ENCODE data around the gene COL15A1. TPM values are rescaled to one million over a fixed set of nuclear protein-coding genes. Genes with fewer than 3 reads are reported as not detected.

The COL15A1 gene
- total RNA-seq, 3 donors from 2014 or later, result 0.05 to 0.16 (median 0.10) TPM

DNA sequence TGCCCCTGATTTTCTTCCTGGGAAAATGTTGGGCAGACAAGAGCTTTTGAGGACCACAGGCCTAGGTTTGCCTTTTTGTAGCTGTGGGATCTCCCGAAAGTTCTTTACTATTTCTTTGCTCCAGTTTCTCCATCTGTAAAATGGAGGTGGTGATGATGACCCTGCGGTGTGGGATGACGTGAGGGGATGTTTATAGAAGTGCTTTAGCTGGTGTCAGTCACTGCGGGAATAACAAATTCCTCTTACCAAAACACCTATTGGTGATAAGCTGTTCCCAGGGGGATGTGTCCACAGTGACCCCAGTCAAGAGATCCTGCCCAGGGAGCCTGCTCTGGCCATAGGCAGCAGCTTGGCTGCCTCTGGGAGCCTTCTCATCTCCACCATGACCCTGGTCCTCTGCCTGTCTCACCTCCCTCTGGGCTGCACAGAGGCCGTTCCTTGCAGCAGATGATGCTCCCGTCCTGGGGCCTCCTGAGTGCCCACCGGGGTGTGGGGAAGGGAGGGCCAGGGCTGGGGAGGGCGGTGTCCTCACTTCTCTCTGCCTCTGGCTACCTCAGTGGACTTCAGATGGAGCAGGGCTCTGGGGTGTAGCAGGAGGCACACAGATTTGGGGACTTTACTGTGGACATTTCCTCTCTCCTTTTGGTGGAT lies 77.2 kb downstream of the COL15A1 start:
- DNase-seq, result no peak
- peaks cover 3% of the 10 kb centered on the region for H3K4me1 Mint-ChIP-seq (ENCODE audit: low read depth)
- no peaks in the 10 kb centered on the region for H3K9me3 Mint-ChIP-seq
- no peaks in the 10 kb centered on the region for H3K27me3 Mint-ChIP-seq (ENCODE audit: low read depth)
- no peaks in the 10 kb centered on the region for H3K36me3 Mint-ChIP-seq (ENCODE audit: insufficient read depth)
- no peak overlapping the region for H3K4me3 Mint-ChIP-seq
- no peak for ATAC-seq

DNA sequence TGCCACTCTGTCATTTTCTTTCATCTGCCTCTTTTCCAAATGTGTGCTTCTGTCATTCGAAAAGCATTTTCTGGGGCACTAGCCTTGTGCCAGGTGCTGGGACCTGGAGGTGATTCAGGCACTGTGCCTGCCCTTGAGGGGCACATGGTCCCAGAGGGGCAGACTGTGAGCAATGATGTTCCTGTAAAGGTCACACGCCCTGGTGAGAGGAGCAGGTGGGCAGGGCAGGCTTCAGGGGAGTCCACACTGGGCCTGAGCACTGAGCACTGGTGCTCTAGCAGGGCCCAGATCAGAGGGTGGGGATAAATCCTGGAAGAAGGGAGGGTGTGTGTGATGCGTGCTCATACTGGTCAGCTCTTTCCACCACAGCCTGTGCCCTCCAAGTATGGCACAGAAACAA lies 77.8 kb downstream of the COL15A1 start:
- ATAC-seq (no peak), DNase-seq (no peak)
- Mint-ChIP-seq H3K27me3 (ENCODE audit: low read depth) (no peaks in the 10 kb centered on the region), H3K4me3 (no peak overlapping the region), H3K4me1 (ENCODE audit: low read depth) (peaks cover 6% of the 10 kb centered on the region), H3K36me3 (ENCODE audit: insufficient read depth) (no peaks in the 10 kb centered on the region), H3K9me3 (no peaks in the 10 kb centered on the region)

DNA sequence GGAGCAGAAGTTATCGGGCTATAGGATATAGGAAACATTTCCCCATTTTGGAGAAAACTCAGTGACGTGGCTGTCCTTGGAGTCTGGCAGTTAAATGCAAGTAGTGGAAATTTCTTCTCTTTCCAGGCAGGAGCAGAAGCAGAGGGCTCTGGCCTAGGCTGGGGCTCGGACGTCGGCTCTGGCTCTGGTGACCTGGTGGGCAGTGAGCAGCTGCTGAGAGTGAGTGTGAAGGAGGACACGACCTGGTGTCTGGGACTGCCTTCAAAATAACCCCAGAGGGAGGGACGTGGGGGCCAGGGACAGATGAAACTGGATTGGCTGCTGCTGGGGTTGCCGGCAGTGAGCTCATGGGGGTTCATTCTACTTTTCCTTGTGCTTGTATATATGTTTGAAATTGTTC lies 79.5 kb downstream of the COL15A1 start:
- H3K4me3 Mint-ChIP-seq, result no peak overlapping the region
- ATAC-seq (no peak), DNase-seq (no peak)
- no peaks in the 10 kb centered on the region for H3K36me3 Mint-ChIP-seq (ENCODE audit: insufficient read depth)
- peaks cover 21% of the 10 kb centered on the region for H3K4me1 Mint-ChIP-seq (ENCODE audit: low read depth)
- H3K27me3 Mint-ChIP-seq (ENCODE audit: low read depth), result no peaks in the 10 kb centered on the region
- no peaks in the 10 kb centered on the region for H3K9me3 Mint-ChIP-seq

DNA sequence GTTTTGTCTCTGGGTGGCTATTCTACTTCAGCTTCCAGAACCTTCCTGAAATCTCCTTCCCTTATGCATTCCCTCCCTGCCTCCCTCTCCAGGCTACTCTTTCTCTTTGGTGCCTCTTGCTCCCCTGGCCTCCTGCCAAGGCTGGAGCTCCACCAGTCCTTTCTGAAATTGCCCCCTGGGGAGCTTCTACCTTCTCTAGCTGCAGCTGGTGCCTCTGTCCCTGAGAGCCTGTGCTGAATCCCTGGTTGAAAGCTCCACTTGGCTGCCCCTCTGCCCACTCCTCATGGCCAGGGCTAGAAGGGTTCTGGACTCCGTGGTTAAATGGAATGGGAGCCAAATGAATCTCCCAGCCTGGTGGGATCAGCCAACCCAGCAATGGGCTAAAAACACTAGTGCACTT lies 80.1 kb downstream of the COL15A1 start:
- Mint-ChIP-seq H3K4me1 (ENCODE audit: low read depth) (peaks cover 21% of the 10 kb centered on the region), H3K9me3 (no peaks in the 10 kb centered on the region), H3K27me3 (ENCODE audit: low read depth) (no peaks in the 10 kb centered on the region), H3K36me3 (ENCODE audit: insufficient read depth) (no peaks in the 10 kb centered on the region), H3K4me3 (no peak overlapping the region)
- no peak for DNase-seq
- no peak for ATAC-seq

DNA sequence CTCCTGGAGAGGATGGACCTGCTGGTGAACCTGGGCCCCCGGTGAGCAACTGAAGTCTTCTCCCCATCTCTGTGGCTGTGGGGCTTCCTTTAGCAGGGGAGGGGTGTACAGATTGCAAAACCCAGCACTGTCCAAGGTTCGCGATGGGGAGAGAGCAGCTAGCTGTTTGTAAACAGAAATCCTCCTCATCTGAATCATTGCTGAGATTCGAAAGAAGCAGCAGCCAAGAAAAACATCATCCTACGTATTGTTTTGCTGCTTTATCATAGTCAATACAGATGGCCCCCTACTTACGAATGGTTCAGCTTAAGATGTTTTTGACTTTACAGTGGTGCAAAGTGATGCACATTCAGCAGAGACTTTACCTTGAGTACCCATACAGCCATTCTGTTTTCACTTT lies 81.3 kb downstream of the COL15A1 start:
- no peaks in the 10 kb centered on the region for H3K9me3 Mint-ChIP-seq
- H3K4me1 Mint-ChIP-seq (ENCODE audit: low read depth), result peaks cover 21% of the 10 kb centered on the region
- no peaks in the 10 kb centered on the region for H3K27me3 Mint-ChIP-seq (ENCODE audit: low read depth)
- no peak overlapping the region for H3K4me3 Mint-ChIP-seq
- ATAC-seq (no peak), DNase-seq (no peak)
- no peaks in the 10 kb centered on the region for H3K36me3 Mint-ChIP-seq (ENCODE audit: insufficient read depth)

DNA sequence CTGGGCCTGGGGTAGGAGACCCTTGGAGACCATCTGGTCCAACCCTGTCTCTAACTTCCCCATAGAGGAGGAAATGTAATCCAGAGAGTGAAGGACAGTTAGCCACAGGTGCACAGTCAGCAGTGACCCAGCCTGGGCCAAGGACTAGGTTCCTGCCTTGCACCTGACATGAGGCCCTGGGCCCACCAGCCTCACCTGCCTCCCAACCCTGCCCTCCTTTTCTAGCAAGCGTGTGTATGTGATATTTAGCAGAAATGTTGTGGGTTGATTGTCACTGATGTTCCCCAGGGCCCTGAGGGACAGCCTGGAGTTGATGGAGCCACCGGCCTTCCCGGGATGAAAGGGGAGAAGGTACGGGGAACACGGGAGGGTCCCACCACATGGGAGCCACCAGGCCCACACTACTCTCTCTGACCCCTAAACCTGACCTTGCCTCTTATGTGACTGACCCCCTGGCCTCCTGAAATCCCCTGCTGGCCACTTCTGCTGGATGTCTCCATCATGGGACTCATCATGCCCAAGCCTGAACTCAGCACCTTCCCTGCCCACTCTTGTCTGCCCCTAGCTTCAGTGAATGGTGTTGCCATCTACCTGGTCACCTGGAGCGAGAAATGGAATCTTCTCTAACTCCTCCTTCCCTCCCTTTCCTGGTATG lies 82.0 kb downstream of the COL15A1 start:
- no peaks in the 10 kb centered on the region for H3K36me3 Mint-ChIP-seq (ENCODE audit: insufficient read depth)
- DNase-seq, result no peak
- H3K4me1 Mint-ChIP-seq (ENCODE audit: low read depth), result peaks cover 23% of the 10 kb centered on the region
- ATAC-seq, result no peak
- no peaks in the 10 kb centered on the region for H3K27me3 Mint-ChIP-seq (ENCODE audit: low read depth)
- H3K9me3 Mint-ChIP-seq, result no peaks in the 10 kb centered on the region
- H3K4me3 Mint-ChIP-seq, result no peak overlapping the region

DNA sequence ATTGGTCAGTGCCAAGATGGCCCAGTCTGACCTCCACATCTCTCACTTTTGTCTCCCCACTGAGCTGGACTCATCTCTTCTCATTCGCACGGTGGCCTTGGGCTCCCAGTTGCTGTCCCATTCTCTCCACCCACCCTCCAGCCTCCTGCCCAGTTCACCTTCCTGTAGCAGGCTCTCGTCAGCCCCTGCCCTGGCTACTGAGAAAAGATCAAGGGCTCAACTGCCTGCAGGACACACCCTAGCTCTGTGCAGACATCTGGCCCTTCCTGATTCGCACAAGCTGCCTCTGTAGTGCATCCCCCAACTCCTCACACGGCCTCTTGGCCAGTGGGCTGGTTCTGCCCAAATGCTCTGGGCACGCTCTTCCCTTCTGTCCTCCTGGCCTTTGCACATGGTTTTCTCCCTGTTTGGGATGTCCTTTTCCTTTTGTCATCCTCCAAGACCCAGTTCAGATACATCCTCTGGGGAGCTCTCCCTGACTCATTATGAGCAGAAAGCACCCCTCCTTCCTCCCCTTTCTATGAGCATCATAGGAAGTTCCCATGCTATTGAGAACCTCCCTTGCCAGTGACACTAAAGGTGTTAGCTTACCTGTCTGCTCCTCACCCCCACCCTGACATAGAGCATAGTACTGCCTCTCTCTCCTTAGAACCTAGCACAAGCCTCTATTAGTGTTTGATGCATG lies 82.7 kb downstream of the COL15A1 start:
- H3K4me1 Mint-ChIP-seq (ENCODE audit: low read depth), result peaks cover 23% of the 10 kb centered on the region
- H3K27me3 Mint-ChIP-seq (ENCODE audit: low read depth), result no peaks in the 10 kb centered on the region
- H3K36me3 Mint-ChIP-seq (ENCODE audit: insufficient read depth), result no peaks in the 10 kb centered on the region
- H3K9me3 Mint-ChIP-seq, result no peaks in the 10 kb centered on the region
- no peak overlapping the region for H3K4me3 Mint-ChIP-seq
- ATAC-seq (peak in 1 of 2 donors; percentile 65), DNase-seq (no peak)

DNA sequence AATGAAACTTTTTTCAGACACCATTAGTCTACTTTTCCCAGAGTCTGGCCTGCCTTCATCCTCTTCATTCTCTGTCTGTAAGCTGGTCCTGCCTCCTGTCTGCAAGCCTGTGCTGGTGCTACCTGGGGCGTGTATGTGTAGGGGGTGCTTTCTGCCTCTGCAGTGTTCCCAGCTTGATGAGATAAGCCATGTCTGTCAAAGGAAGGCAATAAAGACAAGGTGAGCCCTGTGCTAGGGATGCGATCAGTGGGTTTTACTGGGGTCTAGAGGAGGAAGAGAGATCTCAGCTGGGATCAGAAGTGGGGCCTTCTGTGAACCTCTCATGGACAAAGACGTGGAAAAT lies 83.2 kb downstream of the COL15A1 start:
- H3K9me3 Mint-ChIP-seq, result no peaks in the 10 kb centered on the region
- ATAC-seq, result peak in 1 of 2 donors; percentile 18
- peaks cover 23% of the 10 kb centered on the region for H3K4me1 Mint-ChIP-seq (ENCODE audit: low read depth)
- H3K27me3 Mint-ChIP-seq (ENCODE audit: low read depth), result no peaks in the 10 kb centered on the region
- H3K36me3 Mint-ChIP-seq (ENCODE audit: insufficient read depth), result no peaks in the 10 kb centered on the region
- H3K4me3 Mint-ChIP-seq, result no peak overlapping the region
- DNase-seq, result no peak

DNA sequence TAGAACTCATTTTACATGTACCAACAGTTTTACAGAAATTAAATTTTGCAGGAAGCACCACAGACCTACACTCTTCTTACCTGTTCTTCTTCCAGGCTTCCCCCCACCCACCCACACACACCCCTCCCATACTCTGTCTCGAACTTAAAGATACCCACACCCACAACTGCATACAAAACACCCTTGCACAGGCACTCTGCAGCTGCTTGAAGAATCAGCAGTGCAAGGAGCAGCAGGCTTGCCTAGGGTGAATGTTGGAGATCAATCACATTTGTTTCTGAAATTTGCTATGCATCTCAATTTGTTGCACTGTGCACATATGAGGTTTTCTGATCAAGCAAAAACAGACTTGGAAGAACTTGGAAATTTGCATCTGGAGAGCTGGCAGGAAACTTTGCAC lies 83.7 kb downstream of the COL15A1 start:
- Mint-ChIP-seq H3K4me3 (no peak overlapping the region), H3K4me1 (ENCODE audit: low read depth) (peaks cover 23% of the 10 kb centered on the region), H3K36me3 (ENCODE audit: insufficient read depth) (no peaks in the 10 kb centered on the region), H3K27me3 (ENCODE audit: low read depth) (no peaks in the 10 kb centered on the region), H3K9me3 (no peaks in the 10 kb centered on the region)
- ATAC-seq, result no peak
- DNase-seq, result no peak

DNA sequence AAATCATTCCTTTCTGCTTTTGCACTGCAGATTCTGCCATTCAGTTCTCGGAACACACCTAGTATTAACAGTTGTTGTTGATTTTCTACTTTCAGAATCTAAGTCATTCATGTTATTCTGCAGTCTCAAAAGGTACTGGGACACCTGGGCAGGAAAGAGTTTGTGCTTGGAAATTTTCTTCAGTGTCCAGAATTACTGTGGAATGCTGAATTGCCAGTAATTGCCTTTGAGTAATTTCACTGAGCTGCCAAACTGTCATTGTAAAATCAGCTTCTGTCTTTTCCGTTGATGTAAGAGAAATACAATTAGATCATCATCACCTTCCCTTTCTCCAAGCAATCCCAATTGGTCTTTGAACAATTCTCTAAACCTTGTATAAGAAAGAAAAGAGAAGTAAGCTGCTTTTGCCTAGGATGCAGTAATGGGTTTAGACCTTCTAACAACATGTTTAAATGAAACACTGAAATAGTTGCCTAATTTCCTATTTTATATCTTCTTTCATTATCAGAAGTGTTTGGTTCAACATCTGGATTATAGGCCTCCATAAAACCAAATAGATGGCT lies 85.5 kb downstream of the COL15A1 start:
- H3K4me3 Mint-ChIP-seq, result no peak overlapping the region
- no peak for ATAC-seq
- no peaks in the 10 kb centered on the region for H3K9me3 Mint-ChIP-seq
- H3K36me3 Mint-ChIP-seq (ENCODE audit: insufficient read depth), result no peaks in the 10 kb centered on the region
- no peaks in the 10 kb centered on the region for H3K27me3 Mint-ChIP-seq (ENCODE audit: low read depth)
- DNase-seq, result no peak
- peaks cover 27% of the 10 kb centered on the region for H3K4me1 Mint-ChIP-seq (ENCODE audit: low read depth)

DNA sequence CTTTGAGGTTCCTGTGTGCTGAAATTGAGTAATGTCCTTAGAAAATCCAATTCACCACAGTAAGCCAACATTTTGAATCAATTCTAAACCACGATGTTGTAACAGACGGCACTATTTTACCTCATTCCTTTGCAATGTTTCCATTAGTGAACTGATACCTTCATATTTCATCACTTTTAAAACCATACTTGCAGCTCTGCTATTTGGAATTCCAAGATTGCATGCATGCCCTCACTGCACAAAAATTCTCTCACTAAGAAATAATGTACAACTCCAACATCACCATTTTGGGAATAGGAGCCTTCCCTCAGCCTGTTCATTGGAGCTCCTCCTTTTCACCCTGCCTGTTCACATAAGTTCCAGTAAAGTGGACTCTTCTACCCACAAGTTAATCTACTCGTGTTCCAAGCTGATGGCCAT lies 86.4 kb downstream of the COL15A1 start:
- Mint-ChIP-seq H3K4me3 (no peak overlapping the region), H3K27me3 (ENCODE audit: low read depth) (no peaks in the 10 kb centered on the region), H3K4me1 (ENCODE audit: low read depth) (peaks cover 28% of the 10 kb centered on the region), H3K9me3 (no peaks in the 10 kb centered on the region), H3K36me3 (ENCODE audit: insufficient read depth) (no peaks in the 10 kb centered on the region)
- ATAC-seq (no peak), DNase-seq (no peak)

DNA sequence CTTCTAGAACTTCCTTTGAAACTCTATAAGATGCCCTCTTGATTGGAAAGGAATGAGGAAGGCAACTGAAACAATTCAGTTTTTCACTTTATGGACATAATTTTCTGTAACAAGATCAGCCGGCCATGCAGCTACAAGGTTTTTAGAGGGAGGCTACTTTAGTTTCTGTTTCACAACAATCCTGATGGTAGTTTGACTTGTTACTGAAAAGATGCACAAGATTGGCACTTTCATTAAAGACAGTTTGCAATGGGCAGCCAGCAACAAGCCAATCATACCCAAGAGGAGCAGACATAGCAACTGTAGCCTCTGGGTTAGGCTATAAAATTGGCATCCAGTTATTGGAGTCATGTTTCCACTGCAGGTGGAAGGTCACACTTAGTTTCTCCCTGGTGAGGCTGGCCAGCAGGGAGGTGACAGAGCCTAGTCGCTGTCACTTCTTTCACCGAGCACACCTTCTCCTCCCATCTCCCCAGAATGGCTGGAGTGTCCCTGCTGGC lies 87.0 kb downstream of the COL15A1 start:
- ATAC-seq (no peak), DNase-seq (no peak)
- no peak overlapping the region for H3K4me3 Mint-ChIP-seq
- H3K36me3 Mint-ChIP-seq (ENCODE audit: insufficient read depth), result no peaks in the 10 kb centered on the region
- no peaks in the 10 kb centered on the region for H3K9me3 Mint-ChIP-seq
- no peaks in the 10 kb centered on the region for H3K27me3 Mint-ChIP-seq (ENCODE audit: low read depth)
- H3K4me1 Mint-ChIP-seq (ENCODE audit: low read depth), result peaks cover 31% of the 10 kb centered on the region

DNA sequence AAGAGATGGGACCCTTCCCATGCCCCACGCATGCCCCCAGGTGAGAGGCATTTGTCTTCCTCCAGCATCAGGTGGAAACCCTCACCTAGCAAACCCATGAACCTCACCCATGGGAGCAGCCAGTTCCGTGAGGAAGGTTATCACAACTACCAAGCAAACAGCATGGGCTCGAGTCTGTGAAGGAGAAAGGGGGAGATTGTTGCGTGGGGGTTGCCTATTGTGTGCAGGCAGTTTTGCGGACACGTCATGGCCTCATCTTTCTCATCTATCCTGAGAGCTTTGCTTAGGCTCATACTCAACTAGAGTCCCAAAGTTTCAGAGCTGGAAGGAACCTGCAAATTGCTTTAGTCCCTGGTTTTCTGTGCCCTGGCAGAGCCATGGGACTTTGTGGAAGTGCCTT lies 87.6 kb downstream of the COL15A1 start:
- no peaks in the 10 kb centered on the region for H3K27me3 Mint-ChIP-seq (ENCODE audit: low read depth)
- H3K4me1 Mint-ChIP-seq (ENCODE audit: low read depth), result peaks cover 33% of the 10 kb centered on the region
- DNase-seq, result no peak
- H3K4me3 Mint-ChIP-seq, result no peak overlapping the region
- no peaks in the 10 kb centered on the region for H3K36me3 Mint-ChIP-seq (ENCODE audit: insufficient read depth)
- no peak for ATAC-seq
- no peaks in the 10 kb centered on the region for H3K9me3 Mint-ChIP-seq

DNA sequence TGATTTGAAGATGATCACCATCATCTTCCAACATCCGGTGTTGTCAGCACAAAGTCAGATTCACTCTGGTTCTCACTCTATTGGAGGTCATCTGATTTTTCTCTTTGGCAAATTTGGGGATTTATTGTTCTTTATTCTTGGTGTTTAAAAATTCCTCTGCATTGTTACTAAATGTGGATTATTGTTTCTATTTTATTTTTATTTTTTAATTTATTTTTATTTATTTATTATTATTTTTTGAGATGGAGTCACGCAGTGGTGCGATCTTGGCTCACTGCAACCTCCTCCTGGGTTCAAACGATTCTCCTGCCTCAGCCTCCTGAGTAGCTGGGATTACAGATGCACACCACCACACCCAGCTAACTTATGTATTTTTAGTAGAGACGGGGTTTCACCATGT lies 88.3 kb downstream of the COL15A1 start:
- Mint-ChIP-seq H3K27me3 (ENCODE audit: low read depth) (no peaks in the 10 kb centered on the region), H3K4me1 (ENCODE audit: low read depth) (peaks cover 26% of the 10 kb centered on the region), H3K9me3 (no peaks in the 10 kb centered on the region), H3K4me3 (no peak overlapping the region), H3K36me3 (ENCODE audit: insufficient read depth) (no peaks in the 10 kb centered on the region)
- ATAC-seq, result no peak
- DNase-seq, result no peak

DNA sequence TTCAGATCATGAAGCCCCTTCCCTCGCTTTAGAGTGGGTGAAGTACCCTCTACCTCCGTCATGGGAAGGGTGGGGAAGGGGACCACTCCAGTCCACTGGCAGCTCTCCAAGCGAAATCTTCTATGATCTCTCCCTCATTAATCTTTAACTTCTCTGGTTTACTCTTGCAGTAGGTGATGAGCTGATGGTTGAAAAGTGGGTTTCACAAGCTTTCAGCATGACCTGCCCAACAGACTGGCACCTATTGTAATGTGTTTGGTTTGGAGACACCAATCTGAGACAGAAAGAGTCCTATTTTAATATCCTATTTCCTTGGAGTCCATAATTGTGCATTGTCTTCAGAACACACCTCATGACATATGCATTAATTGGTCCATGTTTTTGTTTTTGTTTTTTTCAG lies 90.4 kb downstream of the COL15A1 start:
- Mint-ChIP-seq H3K4me3 (no peak overlapping the region), H3K36me3 (ENCODE audit: insufficient read depth) (no peaks in the 10 kb centered on the region), H3K4me1 (ENCODE audit: low read depth) (peaks cover 17% of the 10 kb centered on the region), H3K9me3 (no peaks in the 10 kb centered on the region), H3K27me3 (ENCODE audit: low read depth) (no peaks in the 10 kb centered on the region)
- DNase-seq (no peak), ATAC-seq (no peak)
